ENCODE measurements around the gene DHX16. TPM values are rescaled to one million over a fixed set of nuclear protein-coding genes. Genes with fewer than 3 reads are reported as not detected.
A peak's percentile ranks its signal among the peaks of the same experiment; 100 is the strongest.
"Not testable (repeated sequence)": the region's sequence is repeated elsewhere in the genome, so short reads cannot be mapped to it uniquely, and the experiment has no call there.

The DHX16 gene
- total RNA-seq (10 to 100 TPM; 28.7 to 31.7 TPM), polyA plus RNA-seq (10 to 100 TPM; 23.4 to 31.4 TPM)
- long read RNA-seq, donor 1, partial matches to known transcripts, result 0 of 2 reads
- long read RNA-seq, donor 1, other reads (novel, unspliced or antisense), result 0 of 2 reads
- long read RNA-seq, donor 2, partial matches to known transcripts, result 0 of 1 reads
- long read RNA-seq, donor 2, other reads (novel, unspliced or antisense), result 0 of 1 reads
- long read RNA-seq, donor 3, partial matches to known transcripts, result 69 of 423 reads
- long read RNA-seq, donor 3, other reads (novel, unspliced or antisense), result 353 of 423 reads
- long read RNA-seq, donor 4, partial matches to known transcripts, result 513 of 529 reads
- long read RNA-seq, donor 4, other reads (novel, unspliced or antisense), result 15 of 529 reads
- long read RNA-seq, donor 5, partial matches to known transcripts, result 0 of 3 reads
- long read RNA-seq, donor 5, other reads (novel, unspliced or antisense), result 0 of 3 reads

GRCh38 chr6:30672445-30673253 lies at the start of gene DHX16:
TSS of gene DHX16 (minus strand) at chr6:30673006. CDS start at chr6:30672841, 165 bp downstream.
- H3K4me3 ChIP-seq, result peak within 1 kb of the TSS; percentile 65
- WGBS, 2 donors, result 0% methylated on average over 57 of the region's 57 CpGs
- peaks cover 0 to 8% (median 3%) of the 10 kb centered on the region in 5 donors for H3K4me1 ChIP-seq (ENCODE audit: control insufficient read depth in 5 of 5, insufficient read depth in 5 of 5, low read length in 5 of 5)
- H3K27me3 ChIP-seq (ENCODE audit: control insufficient read depth in 3 of 3, insufficient read depth in 3 of 3, low read length in 2 of 3), result no peaks in the 10 kb centered on the region
- DNase-seq, result peak; percentile 96 to 98 (median 98)
- H3K9ac ChIP-seq (ENCODE audit: insufficient read depth in 1 of 2, low read length in 2 of 2), result peak within 1 kb of the TSS; percentile 77 to 89
- TF ChIP-seq CTCF (IDR thresholded peaks at IDR 0.05; ENCODE audit: control extremely low read depth, extremely low read depth), result peak; percentile 92
- H3K9me3 ChIP-seq (ENCODE audit: control insufficient read depth in 4 of 4, insufficient read depth in 3 of 4, low read length in 3 of 4), result no peaks in the 10 kb centered on the region
- peak; percentile 92 for ATAC-seq (ENCODE audit: insufficient read depth, low FRiP score)
- peaks cover 19 to 23% (median 22%) of the 10 kb centered on the region in 4 donors for H3K36me3 ChIP-seq (ENCODE audit: control insufficient read depth in 4 of 4, insufficient read depth in 4 of 4, low read length in 4 of 4)
- peak within 1 kb of the TSS; percentile 45 to 91 for H3K27ac ChIP-seq (ENCODE audit: low read depth in 1 of 2, low read length in 1 of 2)

GRCh38 chr6:30722025-30722279 lies 49.1 kb upstream of the DHX16 start:
- not testable (repeated sequence) for ATAC-seq (ENCODE audit: insufficient read depth, low FRiP score); H3K27me3 ChIP-seq (ENCODE audit: control insufficient read depth in 3 of 3, insufficient read depth in 3 of 3, low read length in 2 of 3); DNase-seq; H3K9me3 ChIP-seq (ENCODE audit: control insufficient read depth in 4 of 4, insufficient read depth in 3 of 4, low read length in 3 of 4)
- peak overlapping the region; percentile 54 for H3K4me3 ChIP-seq
- H3K27ac ChIP-seq (ENCODE audit: low read depth in 1 of 2, low read length in 1 of 2), result peak overlapping the region; percentile 88 to 94
- H3K4me1 ChIP-seq (ENCODE audit: control insufficient read depth in 5 of 5, insufficient read depth in 5 of 5, low read length in 5 of 5), result peaks cover 4 to 36% (median 7%) of the 10 kb centered on the region in 5 donors
- WGBS, 2 donors, result 8 to 9% methylated on average over 10 of the region's 10 CpGs
- H3K9ac ChIP-seq (ENCODE audit: insufficient read depth in 1 of 2, low read length in 2 of 2), result peak overlapping the region in 1 of 2 donors; percentile 62
- peaks cover 6 to 48% (median 31%) of the 10 kb centered on the region in 4 donors for H3K36me3 ChIP-seq (ENCODE audit: control insufficient read depth in 4 of 4, insufficient read depth in 4 of 4, low read length in 4 of 4)

GRCh38 chr6:30721198-30722024 lies 48.6 kb upstream of the DHX16 start:
- H3K4me3 ChIP-seq, result peak overlapping the region; percentile 58
- H3K9me3 ChIP-seq (ENCODE audit: control insufficient read depth in 4 of 4, insufficient read depth in 3 of 4, low read length in 3 of 4), result no peaks in the 10 kb centered on the region
- DNase-seq (peak; percentile 94 to 97 (median 94)), ATAC-seq (ENCODE audit: insufficient read depth, low FRiP score) (peak; percentile 74)
- H3K36me3 ChIP-seq (ENCODE audit: control insufficient read depth in 4 of 4, insufficient read depth in 4 of 4, low read length in 4 of 4), result peaks cover 6 to 48% (median 29%) of the 10 kb centered on the region in 4 donors
- H3K27me3 ChIP-seq (ENCODE audit: control insufficient read depth in 3 of 3, insufficient read depth in 3 of 3, low read length in 2 of 3), result no peaks in the 10 kb centered on the region
- peak overlapping the region; percentile 99 for H3K9ac ChIP-seq (ENCODE audit: insufficient read depth in 1 of 2, low read length in 2 of 2)
- TF ChIP-seq CTCF (IDR thresholded peaks at IDR 0.05; ENCODE audit: control extremely low read depth, extremely low read depth), result no peak
- 1% methylated on average over 63 to 71 of the region's 71 CpGs for WGBS, 2 donors
- H3K4me1 ChIP-seq (ENCODE audit: control insufficient read depth in 5 of 5, insufficient read depth in 5 of 5, low read length in 5 of 5), result peaks cover 4 to 42% (median 9%) of the 10 kb centered on the region in 5 donors
- peak overlapping the region; percentile 94 to 95 for H3K27ac ChIP-seq (ENCODE audit: low read depth in 1 of 2, low read length in 1 of 2)

Measured in lung (tissue), 16 donors.